Gastrocnemius medialis (tissue), 4 donors: ENCODE data around the gene ANKRD34A. TPM values are rescaled to one million over a fixed set of nuclear protein-coding genes. Genes with fewer than 3 reads are reported as not detected.
"Not testable (repeated sequence)": the region's sequence is repeated elsewhere in the genome, so short reads cannot be mapped to it uniquely, and the experiment has no call there.

Experiments
- ATAC-seq, 2 donors: fragments of 150-250 bp; one replicate each; pipeline ENCODE4 v1.9.1; 2016
- DNase-seq, 2 donors: peaks; one replicate each; pipeline ENCODE4 v3.0.0-alpha.2; 2019
- H3K27ac ChIP-seq, 4 donors: fragments of 200-600 bp; sonication (generic); 1 replicate in 1 of 4; 2 replicates in 3 of 4; pipeline ENCODE4 v1.5.1; 2016 to 2018; ENCODE audit warnings: mild to moderate bottlenecking in 2 of 4, moderate library complexity in 1 of 4
- H3K27me3 ChIP-seq, 3 donors: fragments of 200-600 bp; sonication (generic) in 2 of 3; 1 replicate in 1 of 3; 2 replicates in 2 of 3; pipeline versions ENCODE4 v1.5.1 to v1.6.0; 2016 to 2019; ENCODE audit warnings: mild to moderate bottlenecking in 1 of 3, moderate library complexity in 1 of 3
- H3K36me3 ChIP-seq, 2 donors: fragments of 200-600 bp; sonication (generic) in 1 of 2; one replicate each; pipeline ENCODE4 v1.5.1; 2017 to 2018
- H3K4me1 ChIP-seq, 2 donors: fragments of 200-600 bp; sonication (generic) in 1 of 2; one replicate each; pipeline ENCODE4 v1.5.1; 2016 to 2017; ENCODE audit warnings: mild to moderate bottlenecking in 2 of 2
- H3K4me3 ChIP-seq, 4 donors: fragments of 200-600 bp; sonication (generic) in 3 of 4; 1 replicate in 1 of 4; 2 replicates in 3 of 4; pipeline ENCODE4 v1.5.1; 2016 to 2019; ENCODE audit warnings: mild to moderate bottlenecking in 2 of 4
- H3K9me3 ChIP-seq, 3 donors: fragments of 200-600 bp; sonication (generic) in 2 of 3; 1 replicate in 1 of 3; 2 replicates in 2 of 3; pipeline ENCODE4 v1.5.1; 2016 to 2019
- CTCF ChIP-seq, 5 experiments: fragments of 450-650 bp in 3 of 5; fragments of 200-600 bp in 2 of 5; sonication (generic) in 2 of 5; IDR thresholded peaks in 4 of 5; conservative IDR thresholded peaks in 1 of 5; 1 replicate in 4 of 5; 2 replicates in 1 of 5; pipeline ENCODE4 v1.5.1; 2016 to 2019; ENCODE audit warnings: antibody characterized with exemption in 5 of 5, mild to moderate bottlenecking in 3 of 5, moderate library complexity in 3 of 5
- POLR2A ChIP-seq, 2 donors: fragments of 450-650 bp; IDR thresholded peaks; one replicate each; pipeline ENCODE4 v1.6.1; 2017; ENCODE audit warnings: antibody characterized with exemption in 2 of 2, mild to moderate bottlenecking in 2 of 2, moderate library complexity in 2 of 2
- in situ Hi-C, 4 donors: fragments of 200-750 bp; cut with MboI; loops; one replicate each; pipeline versions ENCODE4 v1.15.0 to v1.8.0; 2017; ENCODE audit warnings: low sequenced_read_pairs in 4 of 4
- intact Hi-C: fragments of 100-400 bp; cut with DNase I; formaldehyde crosslinking; loops from one replicate; pipeline ENCODE4 v1.15.1; 2023; ENCODE audit warnings: low total_unique reads
- total RNA-seq, 4 donors: library from RNA; depleted of rRNA; stranded (reverse); fragments of >200 nt; gene quantifications; one replicate each; pipeline versions ENCODE4 v1.1.0 to v1.2.3, GENCODE V29; 2016

The ANKRD34A gene
- total RNA-seq, 4 donors from 2014 or later: 3.3 to 19.0 (median 6.7) TPM

GRCh38 chr1:145926686-145927062 is 37.7 kb downstream of the ANKRD34A start:
- peaks cover 13 to 21% of the 10 kb centered on the region in 2 donors for H3K4me1 ChIP-seq
- in situ Hi-C loops: no loop called here
- no peaks in the 10 kb centered on the region for H3K9me3 ChIP-seq
- no peaks in the 10 kb centered on the region for H3K27me3 ChIP-seq
- intact Hi-C loops: loop anchor here (1.0 to 2.0 kb wide), 3 partner anchors 8 to 68 kb away; partner anchors contain the start of genes PEX11B and PIAS3
- DNase-seq: no peak
- peak overlapping the region; percentile 92 to 98 (median 94) for H3K27ac ChIP-seq
- no peak for TF ChIP-seq CTCF (IDR thresholded peaks at IDR 0.05 in 4 of 5, conservative IDR thresholded peaks at IDR 0.05 in 1 of 5)
- no peak for TF ChIP-seq POLR2A (IDR thresholded peaks at IDR 0.05)
- H3K4me3 ChIP-seq: peak overlapping the region; percentile 86 to 94 (median 91)
- peak in 1 of 2 donors; percentile 1 for ATAC-seq
- H3K36me3 ChIP-seq: peaks cover 4 to 34% of the 10 kb centered on the region in 2 donors

GRCh38 chr1:145922266-145922665 is 42.1 kb downstream of the ANKRD34A start:
- DNase-seq: no peak
- H3K9me3 ChIP-seq: no peaks in the 10 kb centered on the region
- peaks cover 4 to 34% of the 10 kb centered on the region in 2 donors for H3K36me3 ChIP-seq
- in situ Hi-C loops: no loop called here
- H3K27ac ChIP-seq: peak overlapping the region in 3 of 4 donors; percentile 33 to 59 (median 41)
- TF ChIP-seq POLR2A (IDR thresholded peaks at IDR 0.05): no peak
- no peak for TF ChIP-seq CTCF (IDR thresholded peaks at IDR 0.05 in 4 of 5, conservative IDR thresholded peaks at IDR 0.05 in 1 of 5)
- H3K27me3 ChIP-seq: no peaks in the 10 kb centered on the region
- no peak for ATAC-seq
- H3K4me3 ChIP-seq: no peak overlapping the region
- intact Hi-C loops: no loop called here
- peaks cover 28 to 35% of the 10 kb centered on the region in 2 donors for H3K4me1 ChIP-seq

- not testable (repeated sequence) for ATAC-seq
Measured at GRCh38 chr1:145920297-145920696, 44.1 kb downstream of the ANKRD34A start.

GRCh38 chr1:145918992-145919939 is 45.1 kb downstream of the ANKRD34A start:
- intact Hi-C loops (loop anchor here (1.0 to 5.0 kb wide), 3 partner anchors 8 to 62 kb away; partner anchors contain the start of genes PIAS3 and RBM8A), in situ Hi-C loops (loop anchor here in 1 of 4 donors (5.0 kb wide), 1 partner anchor 93 kb away; no protein-coding TSS in a partner anchor)
- peak overlapping the region; percentile 76 to 97 (median 88) for H3K4me3 ChIP-seq
- ATAC-seq: peak; percentile 37 to 58
- H3K4me1 ChIP-seq: peaks cover 25 to 36% of the 10 kb centered on the region in 2 donors
- peaks cover 4 to 39% of the 10 kb centered on the region in 2 donors for H3K36me3 ChIP-seq
- no peaks in the 10 kb centered on the region for H3K9me3 ChIP-seq
- DNase-seq: peak; percentile 58 to 81
- no peaks in the 10 kb centered on the region for H3K27me3 ChIP-seq
- TF ChIP-seq CTCF (IDR thresholded peaks at IDR 0.05 in 4 of 5, conservative IDR thresholded peaks at IDR 0.05 in 1 of 5): peak in 1 of 5 experiments; percentile 11
- TF ChIP-seq POLR2A (IDR thresholded peaks at IDR 0.05): no peak
- peak overlapping the region; percentile 92 to 98 (median 92) for H3K27ac ChIP-seq

More at GRCh38 chr1:145920297-145920696, 44.1 kb downstream of the ANKRD34A start:
- H3K9me3 ChIP-seq, intact Hi-C loops, DNase-seq, H3K27me3 ChIP-seq, in situ Hi-C loops: not testable (repeated sequence)
- Histone ChIP-seq H3K4me1 (peaks cover 25 to 36% of the 10 kb centered on the region in 2 donors), H3K36me3 (peaks cover 4 to 33% of the 10 kb centered on the region in 2 donors), H3K27ac (peak overlapping the region; percentile 92 to 98 (median 92)), H3K4me3 (peak overlapping the region in 3 of 4 donors; percentile 76 to 97 (median 83))
